Gastrocnemius medialis (tissue), 4 donors: ENCODE data around the gene RAPH1.

Source experiments
- CTCF ChIP-seq, 5 experiments: fragments of 450-650 bp in 3 of 5; fragments of 200-600 bp in 2 of 5; sonication (generic) in 2 of 5; IDR thresholded peaks in 4 of 5; conservative IDR thresholded peaks in 1 of 5; 1 replicate in 4 of 5; 2 replicates in 1 of 5; pipeline ENCODE4 v1.5.1; 2016 to 2019; ENCODE audit warnings: antibody characterized with exemption in 5 of 5, mild to moderate bottlenecking in 3 of 5, moderate library complexity in 3 of 5
- POLR2A ChIP-seq, 2 donors: fragments of 450-650 bp; IDR thresholded peaks; one replicate each; pipeline ENCODE4 v1.6.1; 2017; ENCODE audit warnings: antibody characterized with exemption in 2 of 2, mild to moderate bottlenecking in 2 of 2, moderate library complexity in 2 of 2

DNA sequence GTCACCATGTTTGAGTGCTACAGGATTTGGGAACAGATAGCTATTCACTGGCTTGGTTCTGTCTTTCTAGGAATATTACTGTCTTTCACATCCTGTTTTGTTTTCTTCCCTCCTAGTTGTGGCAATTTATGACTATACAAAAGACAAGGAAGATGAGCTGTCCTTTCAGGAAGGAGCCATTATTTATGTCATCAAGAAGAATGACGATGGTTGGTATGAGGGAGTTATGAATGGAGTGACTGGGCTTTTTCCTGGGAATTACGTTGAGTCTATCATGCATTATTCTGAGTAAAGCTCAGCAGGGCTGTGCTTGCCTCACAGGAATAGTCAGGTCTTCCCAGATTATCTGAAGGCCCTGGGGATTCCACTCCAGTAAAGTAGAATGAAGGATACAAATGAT, 108.0 kb downstream of the RAPH1 start:
- TF ChIP-seq CTCF (IDR thresholded peaks at IDR 0.05 in 4 of 5, conservative IDR thresholded peaks at IDR 0.05 in 1 of 5) (no peak), POLR2A (IDR thresholded peaks at IDR 0.05) (no peak)
